Heart right ventricle (tissue), 16 donors: ENCODE measurements around the gene TXNL4B. TPM values are rescaled to one million over a fixed set of nuclear protein-coding genes. Genes with fewer than 3 reads are reported as not detected.

ENCODE experiments used
- ATAC-seq, 8 donors: fragments of 200-7000 bp; cut with Tn5 transposase; one replicate each; pipeline ENCODE4 v1.9.1; 2020; ENCODE audit warnings: mild to moderate bottlenecking in 8 of 8, moderate library complexity in 8 of 8, moderate number of reproducible peaks in 1 of 8
- DNase-seq, 2 donors: peaks; one replicate each; pipeline ENCODE4 v3.0.0-alpha.2; 2020
- H3K27ac ChIP-seq, 10 donors: fragments of 200-600 bp; sonication (generic) in 2 of 10; one replicate each; pipeline versions ENCODE4 v1.5.0 to v1.8.0; 2020 to 2022; ENCODE audit warnings: mild to moderate bottlenecking in 3 of 10
- H3K27me3 ChIP-seq, 7 donors: fragments of 200-600 bp; one replicate each; pipeline ENCODE4 v1.8.0; 2021 to 2022; ENCODE audit warnings: mild to moderate bottlenecking in 2 of 7
- H3K36me3 ChIP-seq, 9 donors: fragments of 200-600 bp; sonication (generic) in 1 of 9; one replicate each; pipeline versions ENCODE4 v1.5.0 to v1.8.0; 2020 to 2022; ENCODE audit warnings: mild to moderate bottlenecking in 2 of 9
- H3K4me1 ChIP-seq, 9 donors: fragments of 200-600 bp; sonication (generic) in 1 of 9; one replicate each; pipeline versions ENCODE4 v1.5.0 to v1.8.0; 2020 to 2022; ENCODE audit warnings: mild to moderate bottlenecking in 4 of 9
- H3K4me3 ChIP-seq, 10 donors: fragments of 200-600 bp; sonication (generic) in 2 of 10; one replicate each; pipeline versions ENCODE4 v1.5.0 to v1.8.0; 2020 to 2022; ENCODE audit warnings: mild to moderate bottlenecking in 7 of 10, moderate library complexity in 2 of 10
- H3K9me3 ChIP-seq, 11 donors: fragments of 200-600 bp in 10 of 11; sonication (generic) in 2 of 11; one replicate each; pipeline versions ENCODE4 v1.5.0 to v1.8.0; 2013 to 2022; ENCODE audit warnings: mild to moderate bottlenecking in 2 of 11, control low read depth in 1 of 11, moderate library complexity in 1 of 11
- WGBS, 2 donors: extraction: QIAGEN DNeasy Blood & Tissue Kit; methylation state at CpG; one replicate each; pipeline ENCODE4 v1.1.7; 2013; ENCODE audit warnings: inconsistent platforms in 1 of 2; 5-methylcytosine and 5-hydroxymethylcytosine counted together
- intact Hi-C, 10 donors: fragments of 100-400 bp; cut with DNase I; formaldehyde crosslinking; loops; one replicate each; pipeline versions ENCODE4 v1.11.1 to v1.14.2; 2022
- polyA plus RNA-seq, 2 donors: library from polyadenylated mRNA; stranded (reverse); fragments of 200-250 nt; gene quantifications; one replicate each; pipeline ENCODE4 v1.2.3, GENCODE V29; 2013
- total RNA-seq, 10 donors: library from RNA; stranded (reverse); fragmentation: NEBNext Ultra II Directional in 3 of 10; extraction: Animal tissue kit (Norgen Biotek cat#: 25700) in 3 of 10; gene quantifications; one replicate each; pipeline versions ENCODE4 v1.2.1 to v1.2.4, GENCODE V29; 2021 to 2023
- TF ChIP-seq, protein P1 (sequence below), 9 donors: fragments of 200-600 bp; sonication (generic) in 2 of 9; IDR thresholded peaks; one replicate each; pipeline versions ENCODE4 v1.5.0 to v1.8.0; 2021 to 2022; ENCODE audit warnings: antibody characterized with exemption in 9 of 9, mild to moderate bottlenecking in 5 of 9, moderate library complexity in 1 of 9
- donor health status: Arrhythmogenic right ventricular cardiomyopathy.
- donor health status: ischemic (EF 13 %, LVEDD 7.1; RV severe dilation, severe dysfunction).
- donor health status: healthy with polysubstance abuse.
- donor health status: DM: no; HTN: yes; CAD: no.
- donor health status: DM: no; HTN: no; CAD: no.
- donor health status: ischemic (EF 25% LVEDD 6.9; RV normal size, moderate dysfunction).
- donor health status: ischemic (EF 25% LVEDD 5.7; RV mildly dilated, moderate dysfunction).
- donor health status: healthy.
- donor health status: DM: yes; HTN: yes; CAD: no.
- donor health status: Ischemic cardiomyopathy.
- donor health status: ischemic (EF 35%, LVEDD 5.7; RV mildly dilated, moderate dysfunction).
- donor health status: nonischemic (EF 11% LVEDD 7.7; RV severe dilation, severe dysfunction).
- donor health status: DM: yes; HTN: yes; CAD: no.
- donor health status: PGD.
- donor health status: ischemic (EF 29% LVEDD 5.4; RV normal size, mild dysfunction).
- donor health status: nonischemic (EF 23%, LVEDD 6.1; RV moderate dilation, normal function).

TXNL4B gene
- total and polyA plus RNA-seq, 12 donors = 3.2 to 11.7 (median 5.9) TPM

GRCh38 chr16:72072514-72073342, 20.7 kb downstream of the TXNL4B start:
- Histone ChIP-seq H3K9me3 (no peaks in the 10 kb centered on the region), H3K36me3 (peaks cover 0 to 5% (median 0%) of the 10 kb centered on the region in 9 donors), H3K27me3 (no peaks in the 10 kb centered on the region), H3K4me3 (peak overlapping the region in 4 of 10 donors; percentile 2 to 18 (median 6)), H3K4me1 (peaks cover 0 to 41% (median 9%) of the 10 kb centered on the region in 9 donors), H3K27ac (peak overlapping the region; percentile 58 to 96 (median 82))
- WGBS, 2 donors = 25 to 31% methylated on average over 12 of the region's 12 CpGs
- ATAC-seq (peak; percentile 57 to 81 (median 72)), DNase-seq (peak in 1 of 2 donors; percentile 38)
- intact Hi-C loops = loop anchor here in 1 of 10 donors (2.0 kb wide), 1 partner anchor 20 kb away; the partner anchor contains the start of genes DHX38 and TXNL4B
- TF ChIP-seq, protein P1, sequence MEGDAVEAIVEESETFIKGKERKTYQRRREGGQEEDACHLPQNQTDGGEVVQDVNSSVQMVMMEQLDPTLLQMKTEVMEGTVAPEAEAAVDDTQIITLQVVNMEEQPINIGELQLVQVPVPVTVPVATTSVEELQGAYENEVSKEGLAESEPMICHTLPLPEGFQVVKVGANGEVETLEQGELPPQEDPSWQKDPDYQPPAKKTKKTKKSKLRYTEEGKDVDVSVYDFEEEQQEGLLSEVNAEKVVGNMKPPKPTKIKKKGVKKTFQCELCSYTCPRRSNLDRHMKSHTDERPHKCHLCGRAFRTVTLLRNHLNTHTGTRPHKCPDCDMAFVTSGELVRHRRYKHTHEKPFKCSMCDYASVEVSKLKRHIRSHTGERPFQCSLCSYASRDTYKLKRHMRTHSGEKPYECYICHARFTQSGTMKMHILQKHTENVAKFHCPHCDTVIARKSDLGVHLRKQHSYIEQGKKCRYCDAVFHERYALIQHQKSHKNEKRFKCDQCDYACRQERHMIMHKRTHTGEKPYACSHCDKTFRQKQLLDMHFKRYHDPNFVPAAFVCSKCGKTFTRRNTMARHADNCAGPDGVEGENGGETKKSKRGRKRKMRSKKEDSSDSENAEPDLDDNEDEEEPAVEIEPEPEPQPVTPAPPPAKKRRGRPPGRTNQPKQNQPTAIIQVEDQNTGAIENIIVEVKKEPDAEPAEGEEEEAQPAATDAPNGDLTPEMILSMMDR (IDR thresholded peaks at IDR 0.05) = no peak

- intact Hi-C loops = loop anchor here in 2 of 10 donors (5.0 kb wide), 1 partner anchor 33 kb away; no protein-coding TSS in a partner anchor
Measured at GRCh38 chr16:72068930-72069329, 24.5 kb downstream of the TXNL4B start.

DNA sequence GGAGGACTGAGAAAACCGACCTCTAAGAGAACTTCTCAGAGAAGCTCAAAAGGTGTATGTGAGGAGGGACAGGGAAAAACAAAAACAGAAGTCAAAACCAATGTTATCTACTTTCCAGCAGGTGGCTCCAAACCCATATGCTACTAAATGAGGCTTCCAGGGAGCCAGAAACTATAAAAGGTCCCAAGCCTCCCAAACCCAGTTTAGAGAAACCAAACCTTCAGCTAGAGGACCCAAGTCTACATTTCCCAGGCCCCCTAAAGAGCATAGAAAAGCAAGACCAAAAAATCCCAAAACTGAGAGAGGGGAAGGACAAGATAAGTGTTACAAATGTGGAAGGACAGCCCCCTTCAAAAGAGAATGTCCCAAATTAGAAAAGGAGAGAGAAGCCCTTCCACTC, 26.7 kb downstream of the TXNL4B start:
- peak in 1 of 2 donors; percentile 16 for DNase-seq
- peaks cover 0 to 3% (median 0%) of the 10 kb centered on the region in 9 donors for H3K36me3 ChIP-seq
- WGBS, 2 donors = 7 to 9% methylated on average over 1 of the region's 1 CpG
- TF ChIP-seq, protein P1 (IDR thresholded peaks at IDR 0.05) = peak; percentile 8 to 69 (median 61)
- H3K4me1 ChIP-seq = peaks cover 0 to 21% (median 4%) of the 10 kb centered on the region in 9 donors
- peak overlapping the region in 1 of 10 donors; percentile 12 for H3K27ac ChIP-seq
- no peaks in the 10 kb centered on the region for H3K9me3 ChIP-seq
- ATAC-seq = peak in 4 of 8 donors; percentile 62 to 77 (median 69)
- H3K4me3 ChIP-seq = no peak overlapping the region
- H3K27me3 ChIP-seq = no peaks in the 10 kb centered on the region
- intact Hi-C loops = loop anchor here in 8 of 10 donors (1.0 to 5.0 kb wide), 5 partner anchors 32 to 36 kb away; no protein-coding TSS in a partner anchor

More at GRCh38 chr16:72068930-72069329, 24.5 kb downstream of the TXNL4B start:
- ATAC-seq (no peak), DNase-seq (no peak)
- TF ChIP-seq, protein P1 (IDR thresholded peaks at IDR 0.05) = no peak
- H3K9me3 ChIP-seq = no peaks in the 10 kb centered on the region
- 69 to 77% methylated on average over 4 of the region's 4 CpGs for WGBS, 2 donors
- peaks cover 0 to 3% (median 0%) of the 10 kb centered on the region in 9 donors for H3K36me3 ChIP-seq
- no peak overlapping the region for H3K4me3 ChIP-seq
- peak overlapping the region in 1 of 10 donors; percentile 15 for H3K27ac ChIP-seq
- peaks cover 0 to 40% (median 10%) of the 10 kb centered on the region in 9 donors for H3K4me1 ChIP-seq
- H3K27me3 ChIP-seq = no peaks in the 10 kb centered on the region

GRCh38 chr16:72064361-72064894, 29.0 kb downstream of the TXNL4B start:
- 89 to 93% methylated on average over 10 of the region's 10 CpGs for WGBS, 2 donors
- intact Hi-C loops = loop anchor here in 1 of 10 donors (1.0 kb wide), 1 partner anchor 35 kb away; no protein-coding TSS in a partner anchor

More at GRCh38 chr16:72064361-72064894, 29.0 kb downstream of the TXNL4B start:
- no peak overlapping the region for H3K4me3 ChIP-seq
- DNase-seq = no peak
- TF ChIP-seq, protein P1 (IDR thresholded peaks at IDR 0.05) = no peak
- ATAC-seq = no peak
- no peak overlapping the region for H3K27ac ChIP-seq
- H3K4me1 ChIP-seq = peaks cover 0 to 21% (median 3%) of the 10 kb centered on the region in 9 donors
- H3K27me3 ChIP-seq = no peaks in the 10 kb centered on the region
- H3K36me3 ChIP-seq = peaks cover 0 to 3% (median 0%) of the 10 kb centered on the region in 9 donors
- H3K9me3 ChIP-seq = no peaks in the 10 kb centered on the region
